ENCODE data around the gene RBMX2.

DNA sequence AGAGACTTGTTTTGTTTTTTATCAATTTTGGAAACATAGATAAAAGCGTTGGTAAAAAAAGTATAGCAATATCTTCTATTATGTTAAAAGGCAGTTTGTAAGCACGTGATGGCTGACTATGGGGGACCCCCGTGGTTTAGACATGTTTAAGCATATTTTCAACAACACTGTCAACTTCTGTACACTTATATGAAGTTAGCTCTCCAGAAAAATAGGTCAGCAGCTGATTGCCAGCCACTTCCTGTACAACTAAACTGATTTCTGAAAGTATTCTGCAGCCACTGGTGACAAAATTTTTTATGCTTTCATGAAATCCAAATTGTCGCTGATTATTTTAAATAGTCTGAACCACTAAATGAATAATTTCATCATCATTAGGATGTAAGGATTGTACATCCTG, 45.2 kb downstream of the RBMX2 start:
- TF ChIP-seq, protein P1, sequence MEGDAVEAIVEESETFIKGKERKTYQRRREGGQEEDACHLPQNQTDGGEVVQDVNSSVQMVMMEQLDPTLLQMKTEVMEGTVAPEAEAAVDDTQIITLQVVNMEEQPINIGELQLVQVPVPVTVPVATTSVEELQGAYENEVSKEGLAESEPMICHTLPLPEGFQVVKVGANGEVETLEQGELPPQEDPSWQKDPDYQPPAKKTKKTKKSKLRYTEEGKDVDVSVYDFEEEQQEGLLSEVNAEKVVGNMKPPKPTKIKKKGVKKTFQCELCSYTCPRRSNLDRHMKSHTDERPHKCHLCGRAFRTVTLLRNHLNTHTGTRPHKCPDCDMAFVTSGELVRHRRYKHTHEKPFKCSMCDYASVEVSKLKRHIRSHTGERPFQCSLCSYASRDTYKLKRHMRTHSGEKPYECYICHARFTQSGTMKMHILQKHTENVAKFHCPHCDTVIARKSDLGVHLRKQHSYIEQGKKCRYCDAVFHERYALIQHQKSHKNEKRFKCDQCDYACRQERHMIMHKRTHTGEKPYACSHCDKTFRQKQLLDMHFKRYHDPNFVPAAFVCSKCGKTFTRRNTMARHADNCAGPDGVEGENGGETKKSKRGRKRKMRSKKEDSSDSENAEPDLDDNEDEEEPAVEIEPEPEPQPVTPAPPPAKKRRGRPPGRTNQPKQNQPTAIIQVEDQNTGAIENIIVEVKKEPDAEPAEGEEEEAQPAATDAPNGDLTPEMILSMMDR (conservative IDR thresholded peaks at IDR 0.05; ENCODE audit: low read depth, low read length) = no peak
- TF ChIP-seq, protein P2, sequence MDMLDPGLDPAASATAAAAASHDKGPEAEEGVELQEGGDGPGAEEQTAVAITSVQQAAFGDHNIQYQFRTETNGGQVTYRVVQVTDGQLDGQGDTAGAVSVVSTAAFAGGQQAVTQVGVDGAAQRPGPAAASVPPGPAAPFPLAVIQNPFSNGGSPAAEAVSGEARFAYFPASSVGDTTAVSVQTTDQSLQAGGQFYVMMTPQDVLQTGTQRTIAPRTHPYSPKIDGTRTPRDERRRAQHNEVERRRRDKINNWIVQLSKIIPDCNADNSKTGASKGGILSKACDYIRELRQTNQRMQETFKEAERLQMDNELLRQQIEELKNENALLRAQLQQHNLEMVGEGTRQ (IDR thresholded peaks at IDR 0.05; ENCODE audit: low read depth, low read length) = no peak
- TF ChIP-seq MXI1 (IDR thresholded peaks at IDR 0.05; ENCODE audit: borderline replicate concordance, low read depth, low read length) (no peak), BHLHE40 (IDR thresholded peaks at IDR 0.05; ENCODE audit: low read depth, low read length) (no peak), POLR2A (IDR thresholded peaks at IDR 0.05; ENCODE audit: low read depth, low read length) (no peak), CEBPB (IDR thresholded peaks at IDR 0.05; ENCODE audit: low read depth, low read length) (no peak), FOS (IDR thresholded peaks at IDR 0.05; ENCODE audit: low read depth, low read length) (no peak), MAZ (IDR thresholded peaks at IDR 0.05; ENCODE audit: borderline replicate concordance, low read depth, low read length) (no peak), RAD21 (IDR thresholded peaks at IDR 0.05; ENCODE audit: low read length) (no peak), RCOR1 (IDR thresholded peaks at IDR 0.05; ENCODE audit: insufficient replicate concordance, low read length) (no peak)
